ENCODE data around the gene FABP3.
A peak's percentile ranks its signal among the peaks of the same experiment; 100 is the strongest.

FABP3 gene

DNA sequence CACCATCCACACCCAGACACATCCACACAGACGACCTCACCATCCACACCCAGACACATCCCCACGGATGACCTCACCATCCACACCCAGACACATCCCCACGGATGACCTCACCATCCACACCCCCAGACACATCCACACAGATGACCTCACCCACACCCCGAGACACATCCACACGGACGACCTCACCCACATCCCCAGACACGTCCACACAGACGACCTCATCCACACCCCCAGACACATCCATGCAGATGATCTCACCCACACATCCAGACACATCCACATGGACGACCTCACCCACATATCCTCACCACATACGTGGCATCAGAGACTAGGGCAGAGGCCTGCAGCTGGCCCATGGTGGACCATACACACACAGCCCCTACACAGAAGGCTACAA is 14.7 kb upstream of the FABP3 start (continued):
- no peak for TF ChIP-seq ZNF792 (tag by site-specific recombination; IDR thresholded peaks at IDR 0.05)
- TF ChIP-seq ZSCAN23 (tag by site-specific recombination; IDR thresholded peaks at IDR 0.05) = peak; percentile 64; the same call in 1 of the 2 replicates
- TF ChIP-seq, protein P1, sequence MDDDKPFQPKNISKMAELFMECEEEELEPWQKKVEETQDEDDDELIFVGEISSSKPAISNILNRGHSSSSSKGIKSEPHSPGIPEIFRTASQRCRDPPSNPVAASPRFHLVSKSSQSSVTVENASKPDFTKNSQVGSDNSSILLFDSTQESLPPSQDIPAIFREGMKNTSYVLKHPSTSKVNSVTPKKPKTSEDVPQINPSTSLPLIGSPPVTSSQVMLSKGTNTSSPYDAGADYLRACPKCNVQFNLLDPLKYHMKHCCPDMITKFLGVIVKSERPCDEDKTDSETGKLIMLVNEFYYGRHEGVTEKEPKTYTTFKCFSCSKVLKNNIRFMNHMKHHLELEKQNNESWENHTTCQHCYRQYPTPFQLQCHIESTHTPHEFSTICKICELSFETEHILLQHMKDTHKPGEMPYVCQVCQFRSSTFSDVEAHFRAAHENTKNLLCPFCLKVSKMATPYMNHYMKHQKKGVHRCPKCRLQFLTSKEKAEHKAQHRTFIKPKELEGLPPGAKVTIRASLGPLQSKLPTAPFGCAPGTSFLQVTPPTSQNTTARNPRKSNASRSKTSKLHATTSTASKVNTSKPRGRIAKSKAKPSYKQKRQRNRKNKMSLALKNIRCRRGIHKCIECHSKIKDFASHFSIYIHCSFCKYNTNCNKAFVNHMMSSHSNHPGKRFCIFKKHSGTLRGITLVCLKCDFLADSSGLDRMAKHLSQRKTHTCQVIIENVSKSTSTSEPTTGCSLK (tag by site-specific recombination; IDR thresholded peaks at IDR 0.05) = no peak
- TF ChIP-seq ZFHX2 (tag by site-specific recombination; conservative IDR thresholded peaks at IDR 0.05) = peak; percentile 99
- TF ChIP-seq FEZF1 (tag by site-specific recombination; IDR thresholded peaks at IDR 0.05) = no peak
- TF ChIP-seq ZNF76 (tag by site-specific recombination; IDR thresholded peaks at IDR 0.05; ENCODE audit: borderline replicate concordance, low read depth) = peak; percentile 46; the same call in 1 of the 2 replicates
- TF ChIP-seq ZNF626 (tag by site-specific recombination; IDR thresholded peaks at IDR 0.05) = no peak
- TF ChIP-seq ZNF514 (tag by site-specific recombination; IDR thresholded peaks at IDR 0.05) = no peak
- TF ChIP-seq KLF7 (tag by site-specific recombination; IDR thresholded peaks at IDR 0.05; ENCODE audit: borderline replicate concordance) = peak; percentile 67; the same call in 1 of the 2 replicates
- no peak for TF ChIP-seq OVOL3 (tag by site-specific recombination; IDR thresholded peaks at IDR 0.05)
- no peak for TF ChIP-seq MZF1 (tag by site-specific recombination; IDR thresholded peaks at IDR 0.05; ENCODE audit: borderline replicate concordance)
- TF ChIP-seq ZNF274 (IDR thresholded peaks at IDR 0.05; ENCODE audit: low read length) = no peak
- TF ChIP-seq ZNF274 (tag by site-specific recombination; IDR thresholded peaks at IDR 0.05; ENCODE audit: borderline replicate concordance) = no peak
- TF ChIP-seq ZNF175 (tag by site-specific recombination; IDR thresholded peaks at IDR 0.05) = no peak
- no peak for TF ChIP-seq BCL11B (tag by site-specific recombination; IDR thresholded peaks at IDR 0.05; ENCODE audit: low read depth)
- TF ChIP-seq ZNF768 (tag by site-specific recombination; IDR thresholded peaks at IDR 0.05) = no peak
- no peak for TF ChIP-seq ZNF132 (tag by site-specific recombination; IDR thresholded peaks at IDR 0.05; ENCODE audit: borderline replicate concordance)
- TF ChIP-seq ZNF473 (tag by site-specific recombination; IDR thresholded peaks at IDR 0.05) = no peak
- no peak for TF ChIP-seq ZNF529 (tag by site-specific recombination; IDR thresholded peaks at IDR 0.05; ENCODE audit: insufficient replicate concordance)
- TF ChIP-seq KLF8 (tag by site-specific recombination; IDR thresholded peaks at IDR 0.05) = 0 out of 2 replicates have a peak, but pooled peaks have one; percentile 14
- no peak for TF ChIP-seq ZNF138 (tag by site-specific recombination; IDR thresholded peaks at IDR 0.05; ENCODE audit: borderline replicate concordance)
- no peak for TF ChIP-seq ZNF266 (tag by site-specific recombination; IDR thresholded peaks at IDR 0.05; ENCODE audit: low read depth)
- TF ChIP-seq ZNF654 (tag by site-specific recombination; IDR thresholded peaks at IDR 0.05; ENCODE audit: low read depth) = no peak
- peak; percentile 43; the same call in 1 of the 2 replicates for TF ChIP-seq KLF10 (tag by site-specific recombination; IDR thresholded peaks at IDR 0.05)
- TF ChIP-seq ZNF341 (tag by site-specific recombination; IDR thresholded peaks at IDR 0.05; ENCODE audit: low read depth) = no peak
- no peak for TF ChIP-seq ZNF19 (tag by site-specific recombination; IDR thresholded peaks at IDR 0.05; ENCODE audit: low read depth)
- TF ChIP-seq, protein P2, sequence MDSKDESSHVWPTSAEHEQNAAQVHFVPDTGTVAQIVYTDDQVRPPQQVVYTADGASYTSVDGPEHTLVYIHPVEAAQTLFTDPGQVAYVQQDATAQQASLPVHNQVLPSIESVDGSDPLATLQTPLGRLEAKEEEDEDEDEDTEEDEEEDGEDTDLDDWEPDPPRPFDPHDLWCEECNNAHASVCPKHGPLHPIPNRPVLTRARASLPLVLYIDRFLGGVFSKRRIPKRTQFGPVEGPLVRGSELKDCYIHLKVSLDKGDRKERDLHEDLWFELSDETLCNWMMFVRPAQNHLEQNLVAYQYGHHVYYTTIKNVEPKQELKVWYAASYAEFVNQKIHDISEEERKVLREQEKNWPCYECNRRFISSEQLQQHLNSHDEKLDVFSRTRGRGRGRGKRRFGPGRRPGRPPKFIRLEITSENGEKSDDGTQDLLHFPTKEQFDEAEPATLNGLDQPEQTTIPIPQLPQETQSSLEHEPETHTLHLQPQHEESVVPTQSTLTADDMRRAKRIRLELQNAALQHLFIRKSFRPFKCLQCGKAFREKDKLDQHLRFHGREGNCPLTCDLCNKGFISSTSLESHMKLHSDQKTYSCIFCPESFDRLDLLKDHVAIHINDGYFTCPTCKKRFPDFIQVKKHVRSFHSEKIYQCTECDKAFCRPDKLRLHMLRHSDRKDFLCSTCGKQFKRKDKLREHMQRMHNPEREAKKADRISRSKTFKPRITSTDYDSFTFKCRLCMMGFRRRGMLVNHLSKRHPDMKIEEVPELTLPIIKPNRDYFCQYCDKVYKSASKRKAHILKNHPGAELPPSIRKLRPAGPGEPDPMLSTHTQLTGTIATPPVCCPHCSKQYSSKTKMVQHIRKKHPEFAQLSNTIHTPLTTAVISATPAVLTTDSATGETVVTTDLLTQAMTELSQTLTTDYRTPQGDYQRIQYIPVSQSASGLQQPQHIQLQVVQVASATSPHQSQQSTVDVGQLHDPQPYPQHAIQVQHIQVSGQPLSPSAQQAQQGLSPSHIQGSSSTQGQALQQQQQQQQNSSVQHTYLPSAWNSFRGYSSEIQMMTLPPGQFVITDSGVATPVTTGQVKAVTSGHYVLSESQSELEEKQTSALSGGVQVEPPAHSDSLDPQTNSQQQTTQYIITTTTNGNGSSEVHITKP (tag by site-specific recombination; IDR thresholded peaks at IDR 0.05) = peak; percentile 76
- no peak for TF ChIP-seq GLI2 (tag by site-specific recombination; IDR thresholded peaks at IDR 0.05; ENCODE audit: borderline replicate concordance, low read depth)
- no peak for TF ChIP-seq ZBTB7A (tag by site-specific recombination; IDR thresholded peaks at IDR 0.05; ENCODE audit: low read depth)
- TF ChIP-seq, protein P3, sequence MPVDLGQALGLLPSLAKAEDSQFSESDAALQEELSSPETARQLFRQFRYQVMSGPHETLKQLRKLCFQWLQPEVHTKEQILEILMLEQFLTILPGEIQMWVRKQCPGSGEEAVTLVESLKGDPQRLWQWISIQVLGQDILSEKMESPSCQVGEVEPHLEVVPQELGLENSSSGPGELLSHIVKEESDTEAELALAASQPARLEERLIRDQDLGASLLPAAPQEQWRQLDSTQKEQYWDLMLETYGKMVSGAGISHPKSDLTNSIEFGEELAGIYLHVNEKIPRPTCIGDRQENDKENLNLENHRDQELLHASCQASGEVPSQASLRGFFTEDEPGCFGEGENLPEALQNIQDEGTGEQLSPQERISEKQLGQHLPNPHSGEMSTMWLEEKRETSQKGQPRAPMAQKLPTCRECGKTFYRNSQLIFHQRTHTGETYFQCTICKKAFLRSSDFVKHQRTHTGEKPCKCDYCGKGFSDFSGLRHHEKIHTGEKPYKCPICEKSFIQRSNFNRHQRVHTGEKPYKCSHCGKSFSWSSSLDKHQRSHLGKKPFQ (tag by site-specific recombination; IDR thresholded peaks at IDR 0.05) = no peak
- TF ChIP-seq YY1 (tag by site-specific recombination; IDR thresholded peaks at IDR 0.05) = no peak
- no peak for TF ChIP-seq ZNF433 (tag by site-specific recombination; IDR thresholded peaks at IDR 0.05; ENCODE audit: low read depth)
- TF ChIP-seq ZNF837 (tag by site-specific recombination; IDR thresholded peaks at IDR 0.05) = no peak
- no peak for TF ChIP-seq ZNF10 (tag by site-specific recombination; IDR thresholded peaks at IDR 0.05)
- TF ChIP-seq ZNF544 (tag by site-specific recombination; IDR thresholded peaks at IDR 0.05) = no peak
- TF ChIP-seq MYNN (tag by site-specific recombination; IDR thresholded peaks at IDR 0.05; ENCODE audit: borderline replicate concordance) = peak; percentile 40; the same call in 1 of the 2 replicates
- TF ChIP-seq ZNF140 (tag by site-specific recombination; IDR thresholded peaks at IDR 0.05) = no peak

All from HEK293 (cell line).